Occipital lobe (tissue), 2 donors: ENCODE measurements around the gene SLC43A3. TPM values are rescaled to one million over a fixed set of nuclear protein-coding genes. Genes with fewer than 3 reads are reported as not detected.
"Not testable (repeated sequence)": the region's sequence is repeated elsewhere in the genome, so short reads cannot be mapped to it uniquely, and the experiment has no call there.

ENCODE experiments used
- DNase-seq: peaks from one replicate; lab custom pipeline; 2025; lab: John Stamatoyannopoulos, UW
- total RNA-seq: library from RNA; depleted of rRNA; stranded (reverse); fragments of >200 nt; gene quantifications from one replicate; pipeline ENCODE4 v1.2.3, GENCODE V29; 2014

SLC43A3 gene
- total RNA-seq, 1 donor from 2014 or later: 8.7 TPM

GRCh38 chr11:57407941-57408475, 18.9 kb downstream of the SLC43A3 start:
- no peak for DNase-seq

DNA sequence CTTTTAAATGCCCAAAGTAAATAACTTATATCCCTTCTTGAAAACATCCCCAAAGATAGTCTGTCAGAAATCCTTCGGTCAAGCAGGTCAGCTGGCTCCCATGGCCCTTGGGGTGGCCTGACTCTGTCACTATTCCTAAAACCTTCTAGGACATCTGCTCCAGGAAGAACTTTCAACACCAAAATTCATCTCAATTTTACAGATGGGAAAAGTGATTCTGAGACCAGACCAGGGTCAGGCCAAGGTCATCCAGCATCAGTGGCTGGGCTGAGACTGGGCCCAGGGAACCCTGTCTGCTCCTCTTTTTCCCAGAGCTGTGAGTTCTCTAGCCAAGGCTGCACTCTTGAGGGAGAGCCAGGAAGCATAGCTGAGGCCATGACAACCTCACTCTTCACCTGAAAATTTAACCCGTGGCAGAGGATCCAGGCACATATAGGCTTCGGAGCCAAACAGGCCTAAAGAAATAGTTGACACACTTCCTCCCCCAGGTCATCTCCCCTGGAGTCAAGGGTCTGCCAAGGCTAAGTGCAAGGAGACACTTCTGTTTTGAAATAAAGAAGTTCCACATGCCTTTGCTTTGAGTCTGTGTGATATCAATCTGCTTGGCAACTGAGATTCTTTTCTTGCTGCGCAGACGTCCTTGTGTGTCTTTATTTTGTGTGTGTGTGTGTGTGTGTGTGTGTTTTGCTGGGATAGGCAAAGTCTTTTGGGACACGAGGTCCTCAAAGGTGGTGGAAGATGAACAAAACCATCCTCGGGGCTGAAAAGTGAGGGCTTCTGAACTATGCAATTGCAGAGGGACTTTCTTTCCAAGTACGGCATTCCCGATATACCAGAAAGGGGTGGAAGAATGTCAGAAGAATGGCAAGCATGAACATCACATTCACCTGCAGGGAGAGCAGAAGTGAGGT, 19.7 kb downstream of the SLC43A3 start:
- no peak for DNase-seq

DNA sequence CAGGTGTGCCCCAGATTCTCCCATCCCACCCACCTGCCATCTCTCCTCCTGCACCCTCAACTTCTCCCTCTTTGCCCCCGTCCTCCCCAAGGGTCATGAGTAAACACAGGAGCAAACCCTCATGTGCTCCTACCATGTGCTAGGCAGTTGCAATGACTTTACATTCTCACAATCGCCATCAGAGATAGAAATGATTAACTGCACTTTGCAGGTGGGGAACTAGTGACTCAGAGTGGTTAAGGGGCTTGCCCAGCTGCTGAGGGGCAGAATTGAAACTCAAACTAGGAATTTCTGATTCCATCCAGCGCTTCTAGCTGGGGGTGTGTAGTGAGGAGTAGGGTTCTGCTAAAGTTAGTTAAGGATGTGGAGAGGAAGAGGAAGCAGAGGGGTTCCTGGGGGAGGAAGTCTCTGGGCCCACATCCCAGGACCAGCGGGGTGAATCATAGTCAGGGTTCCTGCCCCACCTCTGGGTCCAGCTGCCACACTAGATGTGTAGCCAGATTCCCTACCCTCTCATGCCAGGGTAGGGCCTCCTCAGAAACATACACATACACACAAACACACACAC, 20.5 kb downstream of the SLC43A3 start:
- no peak for DNase-seq

- no peak for DNase-seq
These were observed 21.6 kb downstream of the SLC43A3 start for GRCh38 chr11:57405271-57405860.

- DNase-seq: no peak
These were observed 23.1 kb downstream of the SLC43A3 start for GRCh38 chr11:57403802-57404147.

DNA sequence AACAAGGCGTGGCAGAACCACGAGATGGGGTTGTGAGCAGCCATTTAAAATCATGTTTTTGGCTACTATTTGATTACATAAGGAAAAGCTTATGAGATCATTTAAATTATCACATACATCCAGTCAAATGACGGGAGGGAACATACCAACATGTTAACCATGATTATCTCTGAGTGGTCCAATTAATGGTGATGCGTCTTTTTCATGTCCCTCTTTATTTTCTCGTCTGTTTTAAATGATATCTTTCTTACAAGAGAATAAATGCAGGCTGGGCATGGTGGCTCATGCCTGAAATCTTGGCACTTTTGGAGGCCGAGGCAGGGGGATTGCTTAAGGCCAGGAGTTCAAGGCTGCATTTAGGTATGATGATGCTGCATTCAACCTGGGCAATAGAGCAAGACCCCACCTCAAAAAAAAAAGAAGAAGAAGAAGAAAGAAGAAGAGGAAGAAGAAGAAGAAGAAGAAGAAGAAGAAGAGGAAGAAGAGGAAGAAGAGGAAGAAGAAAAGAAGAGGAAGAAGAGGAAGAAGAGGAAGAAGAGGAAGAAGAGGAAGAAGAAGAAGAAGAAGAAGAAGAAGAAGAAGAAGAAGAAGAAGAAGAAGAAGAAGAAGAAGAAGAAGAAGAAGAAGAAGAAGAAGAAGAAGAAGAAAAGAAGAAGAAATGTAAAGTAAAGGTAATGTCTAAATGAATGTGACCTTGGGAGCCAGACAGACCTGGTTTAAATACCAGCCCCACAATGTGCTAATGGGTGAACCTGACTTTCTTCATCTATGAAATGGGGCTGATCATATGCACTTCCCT, 23.7 kb downstream of the SLC43A3 start:
- not testable (repeated sequence) for DNase-seq

DNA sequence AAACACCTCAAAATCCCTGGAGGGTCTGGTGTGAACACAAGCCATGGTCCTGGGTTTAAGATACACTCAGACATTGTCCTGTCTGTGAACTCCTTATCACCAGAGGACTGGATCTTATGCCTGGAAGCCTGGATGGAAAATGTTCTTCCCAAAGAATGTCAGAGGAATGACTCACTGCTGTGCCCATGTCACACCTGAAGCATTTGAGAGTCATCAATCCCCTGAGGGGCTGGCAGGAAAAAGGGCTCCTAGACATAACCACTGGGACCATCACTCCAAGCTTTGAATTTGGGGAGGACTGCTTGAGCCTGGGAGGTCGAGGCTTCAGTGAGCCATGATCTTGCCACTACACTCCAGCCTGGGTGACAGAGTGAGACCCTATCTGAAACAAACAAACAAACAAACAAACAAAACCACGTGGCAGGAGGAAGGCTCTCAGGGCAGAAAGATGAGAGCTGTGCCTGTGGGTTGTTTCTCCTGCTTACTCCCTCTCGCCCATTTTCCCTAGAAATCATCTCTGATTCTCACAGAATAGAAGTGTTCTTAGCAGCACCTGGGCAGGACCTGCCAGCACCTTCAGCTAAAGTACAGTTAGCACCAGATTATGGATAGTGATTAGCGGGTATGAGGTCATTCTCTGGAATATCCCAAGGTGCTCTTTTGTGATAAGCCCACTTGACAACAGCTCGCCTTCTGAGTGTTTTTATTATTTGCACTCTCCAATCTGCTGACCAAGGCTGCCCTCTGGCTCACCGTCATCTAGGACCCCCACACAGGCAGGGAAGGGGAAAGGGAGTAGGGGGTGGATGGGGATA, 24.5 kb downstream of the SLC43A3 start:
- no peak for DNase-seq

- no peak for DNase-seq
These were observed 26.8 kb downstream of the SLC43A3 start for GRCh38 chr11:57399972-57400578.

GRCh38 chr11:57399221-57399620, 27.7 kb downstream of the SLC43A3 start:
- no peak for DNase-seq

DNA sequence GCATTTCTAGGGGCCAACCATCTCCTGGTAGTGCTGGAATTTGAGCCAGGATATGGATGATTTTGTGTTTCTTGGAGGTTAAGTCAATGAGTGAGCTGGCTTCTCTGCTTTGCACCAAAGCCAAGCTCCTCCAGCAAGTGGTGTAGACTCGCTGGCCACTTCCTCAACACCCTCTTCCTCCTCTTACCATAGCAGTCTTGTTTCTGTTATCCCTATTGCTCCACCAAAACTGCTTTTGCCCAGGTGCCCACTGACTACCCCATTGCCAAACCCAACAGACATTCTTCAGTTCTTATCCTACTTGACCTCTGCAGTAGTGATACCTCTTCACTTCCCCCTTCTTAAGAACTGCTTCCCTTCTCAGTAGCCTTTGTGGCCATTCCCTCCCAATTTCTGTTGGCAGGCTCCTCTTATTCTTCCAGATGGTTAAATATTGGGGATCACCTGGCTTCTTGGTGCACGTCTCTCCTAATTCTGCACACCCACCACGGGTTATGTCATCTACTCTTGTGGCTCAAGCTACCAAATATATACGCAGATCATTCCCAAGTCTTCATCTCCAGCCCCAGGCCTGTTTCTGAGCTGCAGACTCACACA, 29.4 kb downstream of the SLC43A3 start:
- DNase-seq: no peak

DNA sequence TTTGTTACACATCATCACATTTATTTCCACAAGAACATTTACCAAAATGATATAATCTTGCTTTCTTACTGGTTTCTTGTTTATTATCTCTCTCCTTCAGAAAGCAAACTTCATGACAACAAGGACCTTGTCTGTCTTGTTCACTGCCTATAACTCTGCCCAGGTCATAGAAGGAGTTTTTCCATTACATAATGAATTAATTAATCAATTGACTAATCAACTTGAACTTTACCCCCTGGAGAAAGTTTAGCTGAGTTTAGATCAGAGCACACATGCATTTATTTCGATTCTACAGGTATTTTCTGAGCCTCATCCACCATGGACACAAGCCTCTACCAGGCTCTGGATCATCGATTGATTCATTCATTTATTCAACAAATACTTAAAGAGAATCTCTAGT, 30.2 kb downstream of the SLC43A3 start:
- DNase-seq: no peak

DNA sequence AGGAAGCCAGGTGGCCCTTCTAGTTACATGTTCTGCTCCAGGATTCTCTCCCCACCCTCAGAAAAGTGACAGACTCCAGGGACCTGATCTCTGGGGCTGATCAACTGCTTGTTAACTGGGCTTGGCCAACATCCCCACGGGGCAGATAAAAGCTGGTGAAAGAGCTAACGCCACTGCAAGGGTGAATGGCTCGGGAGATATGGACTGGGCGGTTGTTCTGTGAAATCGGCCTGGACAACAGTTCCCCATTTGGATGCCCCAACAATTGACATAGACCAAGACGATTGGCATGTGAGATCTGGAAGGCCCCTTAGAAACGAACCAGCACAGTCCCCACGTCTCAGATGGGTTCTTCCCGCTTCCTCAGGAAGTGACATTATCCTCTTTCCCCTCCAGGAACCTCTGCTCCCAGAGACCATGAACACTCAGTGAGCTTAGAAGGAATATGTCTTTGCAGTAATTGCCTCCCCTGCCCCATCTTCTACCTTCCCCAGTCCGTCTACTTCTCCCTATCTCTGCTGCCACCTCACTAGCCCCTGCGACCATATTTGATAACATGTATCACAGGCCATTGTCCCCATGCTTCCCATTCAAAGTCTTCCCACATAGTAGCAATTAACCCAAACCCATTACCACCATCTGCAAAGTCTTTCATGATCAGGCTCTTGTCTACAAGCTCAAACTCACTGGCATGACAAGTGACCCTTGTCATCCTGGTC, 30.9 kb downstream of the SLC43A3 start:
- no peak for DNase-seq

DNA sequence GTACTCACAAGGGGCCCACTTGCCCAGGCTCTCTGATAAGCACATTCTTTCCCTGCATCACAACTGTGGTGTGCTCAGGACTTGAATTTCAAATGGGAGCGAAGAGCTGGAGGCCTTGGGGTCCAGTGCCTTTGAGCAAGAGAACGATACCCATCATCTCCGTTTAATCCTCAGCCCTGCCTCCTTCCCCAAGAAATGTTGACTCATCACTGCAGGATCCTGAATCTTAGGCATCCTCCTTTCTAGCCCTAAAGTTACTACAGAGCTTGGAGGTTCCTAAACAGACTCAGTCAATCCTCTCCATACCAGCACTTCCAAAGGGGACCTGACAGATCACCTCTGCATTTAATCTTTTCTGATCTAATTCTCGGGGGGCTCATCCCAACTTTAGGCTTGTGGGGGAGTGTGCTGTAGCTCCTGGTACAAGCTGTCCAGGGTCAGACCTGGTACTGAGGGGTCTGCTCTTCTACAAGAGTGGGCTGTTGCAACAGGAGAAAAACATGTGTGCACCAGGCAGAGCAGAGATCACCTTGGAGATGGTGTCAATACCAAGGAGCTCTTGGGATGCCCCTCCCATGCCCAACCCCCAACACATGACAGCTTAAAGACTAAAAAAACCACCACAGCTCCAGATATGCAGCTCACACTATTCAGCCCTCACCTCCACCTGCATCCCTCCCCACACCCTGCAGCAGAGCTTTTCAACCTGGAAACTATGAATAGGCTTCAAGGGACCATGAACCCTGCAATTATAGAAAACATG, 32.5 kb downstream of the SLC43A3 start:
- no peak for DNase-seq

DNA sequence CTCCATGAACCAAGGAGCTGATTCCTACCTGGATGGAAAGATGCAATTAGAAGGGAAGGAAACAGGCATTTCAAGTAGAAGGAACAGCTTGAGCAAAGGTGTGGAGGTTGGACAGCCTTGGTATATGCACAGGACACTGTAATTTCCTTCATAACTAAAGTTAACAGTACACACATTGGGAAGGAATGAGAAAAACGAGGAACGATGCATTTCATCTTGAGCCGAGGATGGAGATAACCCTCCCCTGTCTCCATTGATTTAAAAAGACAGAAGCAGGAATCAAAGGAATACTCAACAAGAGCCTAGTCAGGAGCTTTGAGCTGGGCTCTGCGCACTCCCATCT, 34.2 kb downstream of the SLC43A3 start:
- no peak for DNase-seq

GRCh38 chr11:57392066-57392762, 34.7 kb downstream of the SLC43A3 start:
- no peak for DNase-seq

DNA sequence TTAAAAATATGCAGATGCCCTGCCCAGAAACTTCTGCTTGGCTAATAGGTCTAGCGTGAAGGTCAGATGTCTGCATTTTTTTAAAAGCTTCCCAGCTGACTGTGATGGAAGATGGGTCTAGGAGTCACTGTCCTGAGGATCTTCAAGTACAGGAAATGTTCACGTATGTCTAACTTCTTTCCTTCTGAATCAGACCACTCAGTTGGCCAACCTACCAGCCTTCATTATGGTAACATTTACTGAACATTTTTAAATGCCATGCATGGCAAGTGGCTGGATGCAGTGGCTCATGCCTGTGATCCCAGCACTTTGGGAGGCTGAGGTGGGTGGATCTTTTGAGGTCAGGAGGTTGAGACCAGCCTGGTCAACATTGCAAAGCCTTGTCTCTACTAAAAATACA, 35.4 kb downstream of the SLC43A3 start:
- no peak for DNase-seq

DNA sequence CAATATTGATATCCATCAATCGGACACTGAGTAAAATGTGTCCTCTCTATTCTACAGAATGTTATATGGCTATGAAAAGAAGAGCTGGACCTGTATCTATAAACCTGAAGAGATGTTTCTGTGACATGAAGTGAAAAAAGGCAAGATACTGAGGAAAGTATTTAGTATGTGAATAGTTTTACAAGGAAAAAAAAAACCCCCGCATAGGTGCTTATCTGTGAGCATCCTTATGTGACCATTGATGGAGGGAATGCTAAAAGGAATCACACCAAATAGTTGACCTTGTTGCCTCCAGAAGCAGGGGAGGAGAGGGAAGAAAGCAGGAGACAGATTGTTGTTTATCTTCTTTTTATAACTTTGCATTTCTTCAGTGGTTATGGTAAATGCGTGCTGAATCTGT, 35.8 kb downstream of the SLC43A3 start:
- DNase-seq: no peak

GRCh38 chr11:57390535-57390934, 36.4 kb downstream of the SLC43A3 start, which contains the start of gene PRG2:
Gene PRG2 (minus strand): TSS chr11:57390650. CDS start chr11:57389944, 706 bp downstream.
- no peak for DNase-seq
